ENCODE measurements around the gene CHML.
"Not testable (repeated sequence)": the region's sequence is repeated elsewhere in the genome, so short reads cannot be mapped to it uniquely, and the experiment has no call there.

DNA sequence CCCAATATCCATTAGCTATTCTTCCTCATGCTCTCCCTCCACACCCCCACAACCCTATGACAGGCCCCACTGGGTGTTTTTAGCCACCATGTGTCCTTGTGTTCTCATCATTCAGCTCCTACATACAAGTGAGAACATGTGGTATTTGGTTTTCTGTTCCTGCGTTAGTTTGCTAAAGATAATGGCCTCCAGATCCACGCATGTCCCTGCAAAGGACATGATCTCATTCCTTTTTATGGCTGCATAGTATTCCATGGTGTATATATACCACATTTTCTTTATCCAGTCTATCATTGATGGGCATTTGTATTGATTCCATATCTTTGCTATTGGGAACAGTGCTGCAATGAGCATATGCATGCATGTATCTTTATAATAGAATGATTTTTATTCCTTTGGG lies 18.8 kb upstream of the CHML start:
- TF ChIP-seq ZNF121 (tag by site-specific recombination; IDR thresholded peaks at IDR 0.05); CTCF (tag by site-specific recombination; IDR thresholded peaks at IDR 0.05); ZNF169 (tag by site-specific recombination; IDR thresholded peaks at IDR 0.05); SETDB1 (IDR thresholded peaks at IDR 0.05; ENCODE audit: insufficient read length, low read length); ZNF623 (tag by site-specific recombination; IDR thresholded peaks at IDR 0.05); ZNF10 (tag by site-specific recombination; IDR thresholded peaks at IDR 0.05); ZNF221 (tag by site-specific recombination; IDR thresholded peaks at IDR 0.05; ENCODE audit: borderline replicate concordance); AEBP2 (tag by site-specific recombination; IDR thresholded peaks at IDR 0.05; ENCODE audit: borderline replicate concordance); ZBTB1 (tag by site-specific recombination; IDR thresholded peaks at IDR 0.05); ZNF704 (tag by site-specific recombination; IDR thresholded peaks at IDR 0.05); ZBTB10 (tag by site-specific recombination; IDR thresholded peaks at IDR 0.05); ZBTB11 (tag by site-specific recombination; conservative IDR thresholded peaks at IDR 0.05; ENCODE audit: low read depth): not testable (repeated sequence)
- TF ChIP-seq, protein P1, sequence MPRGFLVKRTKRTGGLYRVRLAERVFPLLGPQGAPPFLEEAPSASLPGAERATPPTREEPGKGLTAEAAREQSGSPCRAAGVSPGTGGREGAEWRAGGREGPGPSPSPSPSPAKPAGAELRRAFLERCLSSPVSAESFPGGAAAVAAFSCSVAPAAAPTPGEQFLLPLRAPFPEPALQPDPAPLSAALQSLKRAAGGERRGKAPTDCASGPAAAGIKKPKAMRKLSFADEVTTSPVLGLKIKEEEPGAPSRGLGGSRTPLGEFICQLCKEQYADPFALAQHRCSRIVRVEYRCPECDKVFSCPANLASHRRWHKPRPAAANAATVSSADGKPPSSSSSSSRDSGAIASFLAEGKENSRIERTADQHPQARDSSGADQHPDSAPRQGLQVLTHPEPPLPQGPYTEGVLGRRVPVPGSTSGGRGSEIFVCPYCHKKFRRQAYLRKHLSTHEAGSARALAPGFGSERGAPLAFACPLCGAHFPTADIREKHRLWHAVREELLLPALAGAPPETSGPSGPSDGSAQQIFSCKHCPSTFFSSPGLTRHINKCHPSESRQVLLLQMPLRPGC (tag by site-specific recombination; IDR thresholded peaks at IDR 0.05), result not testable (repeated sequence)

Measured in HEK293 (cell line).